HK-2 (cell line): ENCODE results near the gene UBE2E2.
"Not testable (repeated sequence)": the region's sequence is repeated elsewhere in the genome, so short reads cannot be mapped to it uniquely, and the experiment has no call there.

Experiments
- DNase-seq: peaks from one replicate; pipeline ENCODE4 v3.0.0-alpha.2; 2018; ENCODE audit not compliant: unreplicated experiment

Gene UBE2E2

DNA sequence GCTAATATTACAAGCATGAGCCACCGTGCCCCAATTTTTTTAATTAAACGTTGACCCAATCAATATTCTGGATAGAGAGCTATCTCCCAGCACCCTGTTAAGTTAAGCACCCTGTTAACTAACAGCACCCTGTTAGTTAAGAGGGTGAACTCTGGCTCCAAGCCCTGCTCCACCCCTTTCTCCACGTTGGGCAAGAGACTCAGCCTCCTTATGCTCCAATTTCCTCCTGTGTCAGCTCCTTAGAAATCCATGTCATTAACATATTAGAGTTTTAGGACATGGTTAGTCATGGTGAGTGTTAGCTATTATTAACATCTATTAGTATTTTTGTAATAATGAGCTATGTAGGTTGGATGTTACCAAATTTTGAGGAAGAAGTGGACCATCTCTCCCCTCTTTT, 385.4 kb downstream of the UBE2E2 start:
- no peak for DNase-seq

DNA sequence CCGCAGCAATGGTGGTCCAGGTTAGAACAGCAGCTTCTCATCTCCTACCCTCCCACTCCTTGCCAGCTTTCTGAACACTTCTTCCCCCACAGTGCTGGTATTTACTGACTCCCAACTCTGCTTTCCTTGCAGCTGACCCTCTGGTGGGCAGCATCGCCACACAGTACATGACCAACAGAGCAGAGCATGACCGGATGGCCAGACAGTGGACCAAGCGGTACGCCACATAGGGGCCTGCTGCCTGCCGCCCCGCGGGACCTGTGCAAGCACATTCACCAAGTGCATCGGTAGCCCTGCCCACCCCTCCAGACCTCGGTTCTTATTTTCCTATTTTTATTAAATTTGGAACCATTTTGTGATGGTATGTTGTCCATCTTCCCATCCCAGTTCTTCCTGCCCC, 386.5 kb downstream of the UBE2E2 start:
- DNase-seq: no peak

GRCh38 chr3:23590424-23591273, 387.5 kb downstream of the UBE2E2 start:
- no peak for DNase-seq

- DNase-seq: no peak
Observed at GRCh38 chr3:23591374-23591773, 388.2 kb downstream of the UBE2E2 start.

- DNase-seq: no peak
Observed at GRCh38 chr3:23592961-23593931, 390.1 kb downstream of the UBE2E2 start.

DNA sequence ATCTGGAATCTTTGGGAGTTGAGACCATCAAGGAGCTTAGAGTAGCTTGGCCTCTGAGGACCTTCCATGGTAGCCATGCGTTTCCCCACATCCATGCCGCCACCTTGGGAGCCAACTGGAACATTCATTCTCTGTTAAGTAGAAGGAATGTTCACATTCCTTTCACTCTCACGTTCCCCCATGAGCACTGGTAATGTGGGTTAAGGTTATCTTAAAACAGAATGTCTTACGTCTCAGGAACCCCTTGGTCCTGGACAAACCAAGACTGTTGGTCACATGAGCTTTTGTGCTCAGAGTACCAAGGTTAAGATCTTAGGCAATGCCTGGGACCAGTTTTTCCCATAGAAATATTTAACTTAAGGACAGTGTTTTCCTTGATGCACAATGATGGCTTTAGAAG, 390.9 kb downstream of the UBE2E2 start:
- DNase-seq: no peak

DNA sequence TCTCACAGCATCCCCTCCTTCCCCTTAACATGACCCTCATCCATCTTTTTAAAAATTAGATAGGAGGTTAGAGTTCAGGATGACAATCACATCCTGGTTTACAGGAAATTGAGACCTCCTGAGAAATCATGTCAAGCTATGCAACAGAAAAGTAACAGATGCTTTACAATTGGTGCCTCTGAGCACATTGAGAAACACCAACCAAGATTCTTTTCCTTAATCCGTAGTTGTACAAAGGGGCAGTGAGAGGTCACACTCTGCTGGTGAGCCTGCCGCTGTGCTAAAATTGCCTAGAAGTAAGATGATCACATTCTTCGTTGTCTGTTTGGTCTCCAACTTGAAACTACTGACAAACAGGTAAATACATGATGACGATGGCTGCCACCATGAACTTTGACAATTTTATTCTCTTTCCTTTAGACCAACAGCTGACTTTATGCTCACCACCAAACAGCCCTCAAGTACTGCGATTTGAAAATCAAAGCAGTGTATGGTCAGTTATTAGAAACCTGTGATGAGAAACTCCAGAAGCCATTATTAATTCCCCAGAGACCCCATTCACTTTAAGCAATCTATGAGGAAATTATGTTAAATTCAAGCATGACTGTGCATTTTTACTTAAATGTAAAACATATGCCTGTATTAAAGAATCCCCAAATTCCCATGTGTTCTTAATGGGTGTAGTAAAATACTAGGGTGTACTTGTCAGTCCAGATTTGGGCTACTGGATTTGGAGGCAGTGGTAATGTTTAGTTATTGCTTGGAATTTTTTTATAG, 392.0 kb downstream of the UBE2E2 start:
- no peak for DNase-seq

DNA sequence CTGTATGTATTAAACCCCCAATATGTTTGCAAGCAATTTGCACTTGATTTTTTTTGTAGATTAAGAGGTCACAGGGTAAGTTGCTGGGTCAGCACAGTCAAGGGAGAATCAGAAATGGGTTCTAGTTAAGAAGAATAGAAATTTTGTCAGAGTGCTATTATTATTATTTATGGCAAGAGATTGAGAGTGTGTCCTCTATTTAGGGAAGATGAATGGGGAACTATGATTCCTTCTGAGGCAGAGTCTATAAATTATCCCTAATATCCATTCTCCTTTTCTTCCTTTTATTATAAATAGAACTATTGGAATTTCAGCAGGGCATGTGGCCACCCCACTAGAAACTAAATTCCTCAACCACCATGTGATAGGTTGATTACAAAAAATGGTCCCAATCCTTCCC, 392.7 kb downstream of the UBE2E2 start:
- no peak for DNase-seq

GRCh38 chr3:23600167-23600871, 397.2 kb downstream of the UBE2E2 start:
- DNase-seq: peak; percentile 30

- DNase-seq: no peak
Observed at GRCh38 chr3:23601091-23601822, 398.1 kb downstream of the UBE2E2 start.

DNA sequence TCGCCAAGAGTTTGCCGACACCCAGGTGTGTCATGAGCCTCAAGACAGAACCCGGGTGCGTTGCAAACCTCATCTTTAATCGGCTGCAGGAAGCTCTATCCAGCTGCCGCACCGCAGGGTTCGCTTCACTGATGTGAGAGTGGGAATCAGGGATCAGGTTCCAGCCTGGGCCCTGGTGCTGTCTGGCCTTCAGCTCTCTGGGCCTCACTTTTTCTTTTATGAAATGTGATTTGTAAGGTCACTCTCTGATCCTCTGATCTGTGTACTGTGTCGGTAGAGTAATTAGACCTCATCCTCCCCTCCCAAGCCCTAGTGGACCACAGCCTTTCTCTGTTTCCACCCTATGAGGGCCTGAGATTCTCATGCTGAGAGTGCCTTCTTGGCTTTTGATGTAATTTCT, 399.8 kb downstream of the UBE2E2 start:
- DNase-seq: no peak

DNA sequence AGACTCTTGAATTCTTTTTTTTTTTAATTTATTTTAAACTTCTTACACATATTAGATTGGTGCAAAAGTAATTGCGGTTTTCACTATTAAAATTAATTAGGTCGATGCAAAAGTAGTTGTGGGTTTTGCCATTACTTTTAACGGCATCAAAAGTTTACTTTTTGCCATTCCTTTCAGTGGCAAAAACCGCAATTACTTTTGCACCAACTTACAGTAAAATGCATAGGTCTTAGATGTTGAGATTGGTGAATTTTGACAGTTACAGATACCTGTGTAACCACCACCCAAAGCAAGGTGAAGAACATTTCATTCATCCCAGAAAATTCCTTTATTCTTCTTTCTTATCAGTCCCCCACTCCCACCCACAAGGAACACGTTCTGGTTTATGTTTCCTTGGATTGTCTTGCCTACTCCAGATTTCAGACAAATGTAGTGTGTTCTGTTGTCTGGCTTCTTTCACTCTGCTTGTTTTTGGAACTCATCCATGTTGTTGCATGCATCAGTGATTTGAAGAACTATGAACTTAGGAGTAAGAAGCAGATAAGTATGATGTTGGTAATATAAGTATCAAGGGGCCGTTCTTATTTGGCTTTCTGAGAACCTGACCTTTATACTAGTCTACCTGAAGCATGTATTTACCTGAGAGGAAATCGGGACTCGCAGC, 404.2 kb downstream of the UBE2E2 start:
- no peak for DNase-seq

DNA sequence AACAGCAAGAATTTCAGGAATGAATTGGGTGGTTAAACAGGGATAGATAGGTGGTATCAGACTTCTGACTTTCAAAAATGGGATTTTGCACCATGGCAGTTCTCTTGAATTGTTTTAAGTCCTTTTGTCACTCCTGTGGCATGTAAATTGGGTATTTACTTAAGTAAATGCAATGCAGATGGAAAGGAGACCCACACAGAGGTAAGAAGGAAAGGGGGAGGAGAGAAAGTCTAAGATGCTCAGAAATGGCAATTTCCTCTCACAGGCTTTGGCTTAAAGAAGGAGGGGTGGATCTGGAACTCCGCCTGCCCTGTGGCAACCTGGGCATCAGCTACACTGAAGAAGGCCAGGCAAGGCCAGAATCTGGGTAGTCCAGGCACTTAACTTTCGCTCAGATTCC, 405.5 kb downstream of the UBE2E2 start:
- no peak for DNase-seq

DNA sequence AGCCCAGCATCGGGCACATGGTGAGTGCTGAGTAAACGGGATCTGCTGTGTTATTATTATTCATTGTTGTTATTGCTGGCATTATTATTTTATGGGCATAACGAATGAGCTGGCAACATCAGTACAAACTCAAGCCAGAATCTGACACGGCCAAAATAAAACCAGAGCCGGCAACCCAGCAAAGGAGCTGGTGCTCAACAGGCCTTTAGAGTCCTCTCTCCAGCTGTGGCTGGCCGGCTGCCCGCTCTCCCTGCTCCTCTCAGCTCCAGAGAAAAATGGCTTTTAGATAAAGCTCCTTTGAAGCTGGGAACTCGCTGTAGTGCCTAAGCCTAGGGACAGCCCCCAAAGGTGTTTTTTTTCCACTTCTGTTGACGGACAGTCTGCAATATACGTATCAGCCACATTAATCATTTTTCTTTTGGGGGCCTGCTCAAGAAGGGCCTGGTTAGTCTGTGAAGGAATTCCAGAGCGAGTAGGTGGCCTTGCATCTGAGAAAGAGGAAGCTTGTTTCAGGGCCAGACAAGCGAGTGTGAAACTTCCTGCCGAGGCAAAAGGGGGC, 408.7 kb downstream of the UBE2E2 start:
- no peak for DNase-seq

DNA sequence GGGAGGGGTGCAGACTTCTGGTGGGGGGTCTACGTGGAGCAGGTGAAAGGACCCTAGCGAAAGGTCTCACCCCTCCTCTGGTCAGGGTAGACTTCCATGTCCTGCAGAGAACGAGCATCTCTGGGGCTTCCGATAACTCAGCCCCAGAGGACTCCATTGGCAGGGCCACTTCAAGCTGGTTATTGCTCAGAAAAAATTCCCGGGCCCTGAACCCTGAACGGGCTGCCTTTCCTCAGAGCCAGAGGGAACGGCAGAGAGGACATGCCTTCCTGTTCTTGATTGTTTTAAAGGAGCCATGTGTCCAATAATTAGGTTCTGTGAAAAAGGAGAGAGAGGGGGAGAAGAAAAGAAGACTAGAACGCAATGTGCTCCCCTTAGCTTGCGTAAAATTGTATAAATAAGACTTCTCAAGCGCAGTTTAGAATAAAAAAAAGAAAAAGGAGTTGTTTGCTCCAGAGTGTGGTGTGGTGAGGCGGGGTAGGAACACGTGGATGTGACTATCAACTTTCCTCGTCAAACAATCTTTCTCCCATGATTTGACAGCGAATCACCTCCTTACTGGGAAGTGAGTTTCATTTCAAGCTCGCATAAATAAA, 409.3 kb downstream of the UBE2E2 start:
- DNase-seq: no peak

GRCh38 chr3:23615068-23615467, 411.9 kb downstream of the UBE2E2 start:
- no peak for DNase-seq

DNA sequence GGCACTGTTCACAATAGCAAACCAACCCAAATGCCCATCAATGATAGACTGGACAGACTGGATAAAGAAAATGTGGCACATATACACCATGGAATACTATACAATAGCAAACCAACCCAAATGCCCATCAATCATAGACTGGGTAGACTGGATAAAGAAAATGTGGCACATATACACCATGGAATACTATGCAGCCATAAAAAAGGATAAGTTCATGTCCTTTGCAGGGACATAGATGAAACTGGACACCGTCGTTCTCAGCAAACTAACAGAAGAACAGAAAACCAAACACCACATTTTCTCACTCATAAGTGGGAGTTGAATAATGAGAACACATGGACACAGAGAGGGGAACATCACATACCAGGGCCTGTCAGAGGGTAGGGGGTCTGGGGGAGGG, 415.3 kb downstream of the UBE2E2 start:
- DNase-seq: not testable (repeated sequence)

DNA sequence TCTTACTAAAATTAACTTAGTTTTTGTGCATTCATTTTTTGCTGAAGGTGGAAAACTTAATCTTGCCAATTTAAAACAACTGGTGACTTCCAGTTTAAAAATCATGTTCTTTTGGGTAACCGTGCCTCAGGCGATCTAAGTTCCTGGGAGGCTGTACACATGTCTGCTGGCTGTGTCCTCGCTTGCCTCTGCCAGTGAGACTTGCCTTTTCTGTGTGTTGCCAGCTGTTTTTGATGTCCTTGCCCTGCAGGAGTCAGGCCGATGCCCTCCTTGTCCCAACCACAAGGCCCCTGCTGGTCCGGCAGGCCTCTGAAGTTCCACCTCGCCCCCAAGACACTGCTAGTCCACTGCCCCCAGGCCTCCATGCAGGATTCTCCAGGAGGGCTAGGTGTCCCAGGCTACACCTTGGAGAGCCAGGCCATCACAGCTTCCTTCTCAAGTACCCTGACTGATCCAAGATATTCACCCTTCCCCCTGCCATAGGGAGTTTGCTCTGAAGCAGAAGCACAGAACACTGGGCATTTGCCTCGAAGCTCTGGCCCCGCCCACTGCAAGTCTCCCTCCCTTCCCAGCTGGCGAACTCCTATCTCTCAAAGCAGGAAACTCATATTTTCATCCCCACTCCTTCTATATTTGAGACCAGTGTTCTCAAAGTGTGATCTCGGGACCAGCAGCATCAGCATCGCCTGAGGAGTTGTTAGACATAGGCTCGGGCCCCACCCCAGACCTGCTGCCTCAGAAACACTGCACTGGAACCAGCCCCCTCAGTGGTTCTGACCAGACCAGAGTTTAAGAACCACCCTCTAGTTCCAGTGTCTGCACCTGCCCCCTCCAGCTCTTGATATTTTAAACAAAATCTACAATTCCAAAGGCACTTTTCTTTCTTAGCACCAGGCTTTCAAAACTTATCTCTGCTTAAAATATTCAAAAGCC, 416.8 kb downstream of the UBE2E2 start:
- no peak for DNase-seq
